Iris pigment epithelial cell (primary cell): Measurements from ENCODE around the gene BLOC1S2.
A peak's percentile ranks its signal among the peaks of the same experiment; 100 is the strongest.
"Not testable (repeated sequence)": the region's sequence is repeated elsewhere in the genome, so short reads cannot be mapped to it uniquely, and the experiment has no call there.

Experiments
- DNase-seq: peaks from one replicate; pipeline ENCODE4 v3.0.0-alpha.2; 2011; ENCODE audit warnings: low read depth

The BLOC1S2 gene

DNA sequence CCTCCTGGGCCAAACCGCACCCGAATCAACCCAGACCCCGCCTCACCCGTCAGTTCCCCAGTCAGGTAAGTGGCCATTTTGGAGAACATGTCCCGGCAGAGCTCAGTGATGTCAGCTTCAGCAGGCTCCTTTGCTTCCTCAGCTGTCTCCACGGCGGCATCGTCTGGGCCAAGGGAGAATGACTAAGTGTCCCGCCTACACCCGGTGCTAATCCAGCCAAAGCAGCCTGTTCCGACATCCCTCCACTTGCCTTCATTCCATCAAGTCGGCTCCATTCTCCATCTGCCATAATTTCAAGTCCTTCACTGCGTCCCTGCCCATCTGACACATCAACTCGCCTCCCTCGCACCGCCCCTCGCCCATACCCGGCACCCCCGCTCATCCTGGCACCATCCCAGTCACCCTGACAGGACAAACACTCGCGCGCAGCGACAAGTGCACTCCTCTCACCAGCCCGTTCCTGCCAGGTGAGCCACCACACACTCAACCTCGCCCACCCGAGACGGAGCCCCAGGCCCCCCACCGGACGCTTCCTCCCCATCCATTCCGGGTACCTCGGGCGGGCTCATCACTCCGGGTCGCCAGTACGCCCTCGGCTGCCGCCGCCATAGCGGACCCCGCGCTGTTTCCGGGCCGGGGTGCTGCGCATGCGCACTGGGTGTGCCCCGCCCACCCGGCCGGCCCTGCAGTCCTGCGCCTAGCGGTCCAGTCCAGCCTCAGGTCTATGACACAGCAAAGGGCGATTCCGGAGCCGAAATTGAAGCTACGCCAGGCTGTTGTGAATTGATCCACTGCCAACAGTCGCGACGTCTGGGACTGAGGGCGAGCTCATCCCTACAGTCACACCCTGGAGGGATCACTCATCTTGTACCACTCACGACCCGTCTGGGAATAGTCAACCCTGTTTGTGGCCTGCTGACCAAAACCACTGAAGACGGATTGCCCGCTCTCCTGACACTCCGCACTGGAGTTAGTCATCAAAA is at the start of gene BLOC1S2:
Gene BLOC1S2 (minus strand): TSS at position 630 of the 983 bp plus-strand sequence. CDS start 21 bp downstream, at position 609.
- DNase-seq: peak; percentile 96

DNA sequence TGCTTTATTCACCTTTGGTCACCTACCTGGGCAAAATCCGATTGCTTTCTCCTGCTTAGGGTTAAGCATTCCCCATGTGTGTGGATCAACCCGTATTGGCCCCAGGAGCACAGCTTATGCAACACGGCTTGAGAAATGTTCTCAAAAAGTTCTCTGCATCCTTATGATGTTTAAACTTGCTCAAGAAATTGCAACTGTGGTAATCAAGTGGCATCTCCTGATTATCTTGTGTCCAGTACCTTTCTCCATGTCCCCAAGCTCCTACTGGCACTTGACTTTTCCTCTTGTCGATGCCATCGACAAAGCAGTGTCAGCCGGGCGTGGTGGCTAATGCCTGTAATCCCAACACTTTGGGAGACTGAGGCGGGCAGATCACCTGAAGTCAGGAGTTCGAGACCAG is 48.3 kb upstream of the BLOC1S2 start:
- peak; percentile 10 for DNase-seq

DNA sequence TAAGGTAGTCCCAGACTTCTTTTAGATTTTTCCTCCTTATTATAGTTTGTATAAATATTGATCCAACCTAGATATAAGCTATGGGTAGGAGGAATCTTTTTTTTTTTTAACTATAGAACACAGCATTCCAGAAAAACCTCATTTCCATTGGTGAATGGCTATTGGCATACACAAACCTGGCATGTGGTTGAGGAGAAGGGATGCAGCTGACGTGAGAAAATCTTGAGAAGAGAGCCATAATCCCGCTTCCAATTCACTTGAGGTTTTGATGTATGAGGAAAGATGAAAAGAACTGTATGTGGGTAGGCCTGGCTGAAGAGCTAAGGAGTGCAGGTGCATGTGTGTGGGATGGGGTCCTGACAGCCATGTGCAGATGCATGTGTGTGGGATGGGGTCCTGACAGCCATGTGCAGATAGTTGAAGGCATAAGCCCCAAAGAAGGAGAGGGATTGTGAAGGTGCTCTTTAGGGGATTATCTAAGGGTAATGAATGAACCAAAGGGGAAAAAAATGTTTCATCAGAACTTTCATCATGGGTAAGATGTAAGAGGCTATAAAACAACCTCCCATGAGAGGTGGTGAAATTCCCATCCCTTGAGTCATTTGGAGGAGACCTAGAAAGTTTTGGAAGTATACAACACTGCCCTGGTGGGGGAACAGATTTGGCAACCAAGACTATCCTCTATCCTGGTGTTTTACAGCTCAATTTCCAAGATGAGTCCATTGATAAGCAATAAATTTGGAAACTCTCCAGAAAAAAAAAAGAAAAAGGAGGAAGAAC is 47.4 kb upstream of the BLOC1S2 start:
- no peak for DNase-seq

DNA sequence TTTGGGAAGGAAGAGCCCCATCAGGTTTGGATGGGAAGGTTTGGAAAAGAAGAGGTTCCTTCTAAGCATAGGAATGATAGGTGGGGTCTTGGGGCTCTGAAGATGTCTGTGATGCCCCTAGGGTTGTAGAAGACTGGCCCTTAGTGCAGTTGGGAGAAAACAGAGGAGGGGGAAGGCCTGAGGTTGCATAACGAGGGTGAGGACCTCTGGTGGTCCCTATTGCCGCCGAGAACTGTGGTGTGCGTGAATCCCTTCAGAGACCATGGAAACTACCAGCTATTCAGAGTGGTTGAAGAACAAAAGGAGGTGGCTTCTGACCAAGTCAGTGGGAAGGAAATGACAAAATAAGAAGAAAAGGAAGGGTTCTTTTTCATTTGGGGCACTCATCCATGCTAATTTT is 46.6 kb upstream of the BLOC1S2 start:
- DNase-seq: no peak

DNA sequence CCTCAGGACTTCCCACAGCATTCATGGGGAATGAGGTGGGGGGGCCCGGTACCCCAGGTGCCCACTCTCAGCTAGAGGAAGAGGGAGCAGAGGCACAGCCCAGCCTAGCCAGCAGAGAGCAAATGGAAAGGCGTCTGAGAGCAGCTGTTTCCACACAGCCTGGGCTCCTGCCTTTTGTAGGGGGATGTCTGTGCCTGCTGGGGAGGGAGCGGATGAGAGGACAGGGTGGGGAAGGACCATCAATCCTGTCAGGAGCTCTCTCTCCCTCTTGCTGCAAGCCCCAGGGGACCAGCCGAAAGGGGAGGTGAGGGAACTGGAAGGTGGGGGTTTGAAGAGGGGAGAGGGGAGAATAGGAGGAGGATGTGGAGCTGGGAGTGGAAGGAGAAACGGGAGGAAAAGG is 43.6 kb upstream of the BLOC1S2 start, which contains the start of gene PKD2L1:
Gene PKD2L1 (minus strand): TSS at position 150 of the 400 bp plus-strand sequence. CDS start 125 bp downstream, at position 25.
- no peak for DNase-seq

DNA sequence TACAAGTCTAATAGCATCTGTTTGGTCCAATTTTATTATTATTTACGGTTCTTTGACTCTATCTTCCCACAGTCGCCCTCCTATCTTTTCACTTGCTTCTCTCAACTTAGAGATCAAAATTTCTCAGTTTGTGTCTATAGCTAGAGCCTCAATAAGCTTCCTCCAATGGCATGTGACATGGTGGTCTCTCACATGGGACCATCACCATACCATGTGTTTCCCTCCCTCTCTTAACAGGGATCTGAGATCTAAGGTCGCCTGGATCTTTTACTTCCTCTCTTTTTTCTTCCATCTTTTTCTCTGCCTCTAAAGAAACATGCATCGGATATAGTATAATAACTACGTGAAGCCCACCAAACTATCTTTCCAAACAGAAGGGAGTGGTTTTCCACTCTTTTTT is 41.7 kb upstream of the BLOC1S2 start:
- no peak for DNase-seq

DNA sequence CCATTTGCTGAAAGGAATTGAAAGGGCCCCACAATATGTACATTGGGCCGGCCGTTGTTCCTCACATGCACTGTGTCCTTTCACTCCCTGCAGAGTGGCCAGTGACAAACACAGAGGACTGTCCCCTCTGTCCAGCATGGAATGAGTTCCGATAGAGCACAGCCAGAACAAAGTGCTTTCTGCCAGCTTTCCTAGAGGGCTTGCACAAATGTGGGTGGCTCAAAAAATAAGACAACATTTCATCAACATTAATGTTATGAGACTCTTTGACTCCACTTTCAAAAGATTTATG is 41.2 kb upstream of the BLOC1S2 start:
- no peak for DNase-seq

DNA sequence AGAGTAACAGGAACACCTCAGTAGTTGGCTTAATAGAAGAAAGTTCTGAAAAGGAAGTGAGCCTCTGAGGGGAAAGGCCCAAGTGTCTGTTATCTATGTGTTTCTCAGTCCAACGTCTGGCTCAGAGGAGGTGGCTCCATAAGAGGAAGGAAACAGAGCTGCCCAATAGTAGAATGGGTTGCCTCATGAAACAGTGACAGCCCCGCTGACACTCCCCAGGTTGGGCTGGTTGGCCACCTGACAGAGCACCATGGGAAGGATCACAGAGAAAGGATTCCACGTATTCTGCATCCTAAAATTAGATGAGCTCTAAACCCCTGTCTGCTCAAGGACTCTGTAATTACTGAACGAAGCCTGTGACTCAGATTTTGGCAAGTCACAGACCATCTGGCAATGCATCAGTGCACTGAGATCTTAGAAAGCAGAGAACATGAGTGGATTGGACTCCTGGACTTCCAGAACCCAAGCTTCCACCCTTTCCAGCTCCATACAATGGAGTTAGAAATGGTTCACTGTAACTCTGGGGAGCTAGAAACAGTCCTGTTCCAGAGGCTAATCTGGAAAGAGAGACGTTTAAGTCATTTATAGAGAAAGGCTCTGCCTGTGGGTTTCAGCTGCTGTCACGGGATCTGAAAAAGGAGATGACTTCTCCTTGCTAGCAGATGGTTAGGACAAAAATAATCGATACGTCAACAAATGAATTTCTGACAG is 40.7 kb upstream of the BLOC1S2 start:
- no peak for DNase-seq

DNA sequence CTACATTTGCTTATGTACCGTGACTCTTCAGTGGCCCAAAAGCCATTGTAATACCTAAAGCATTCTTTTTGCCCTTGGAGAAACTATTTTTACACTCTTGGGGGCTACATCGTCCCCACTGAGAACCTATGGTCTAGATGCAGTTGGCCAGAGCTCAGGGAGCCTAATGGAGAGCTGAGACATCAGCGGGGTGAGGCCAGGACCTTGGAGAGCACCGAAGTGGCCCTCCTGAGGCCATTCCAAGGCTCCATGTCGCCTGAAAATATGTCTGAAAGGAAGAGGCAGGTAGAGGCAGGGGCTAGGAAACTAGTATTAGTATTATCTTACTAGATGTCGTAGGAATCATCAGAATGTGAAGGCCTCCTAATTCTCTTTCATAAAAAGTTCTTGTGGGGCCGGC is 38.7 kb upstream of the BLOC1S2 start:
- no peak for DNase-seq

DNA sequence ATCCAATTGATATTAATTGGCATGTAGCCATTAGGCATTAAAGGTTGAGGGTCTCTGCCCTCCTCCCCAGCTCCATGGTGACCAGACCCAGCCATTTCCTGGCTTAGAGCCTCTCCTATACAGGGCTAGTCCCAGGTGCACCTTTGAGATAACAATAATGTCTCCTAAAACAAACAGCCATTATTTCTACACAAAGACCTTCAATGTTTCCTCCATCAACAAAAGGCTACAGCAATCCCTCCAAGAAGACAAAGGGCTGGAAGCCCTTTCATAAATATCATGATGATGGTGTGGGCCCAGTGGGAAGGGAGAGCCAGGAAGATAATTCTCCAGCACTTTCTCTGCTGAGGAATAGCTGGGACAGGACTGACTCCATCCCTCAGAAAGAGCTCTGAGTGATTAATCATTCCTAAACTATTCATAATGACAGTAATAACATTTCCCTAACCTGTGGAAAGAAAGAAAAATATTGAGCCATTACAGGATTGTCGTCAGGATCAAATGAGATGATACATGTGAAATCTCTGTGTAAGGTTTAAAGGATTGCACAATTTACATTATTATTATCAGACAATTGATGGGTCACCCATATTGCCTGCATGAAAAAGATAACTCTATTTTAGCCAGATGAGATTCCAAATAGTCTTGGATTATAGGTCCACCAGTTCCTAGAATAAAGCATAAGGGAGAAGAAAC is 33.4 kb upstream of the BLOC1S2 start:
- DNase-seq: no peak

DNA sequence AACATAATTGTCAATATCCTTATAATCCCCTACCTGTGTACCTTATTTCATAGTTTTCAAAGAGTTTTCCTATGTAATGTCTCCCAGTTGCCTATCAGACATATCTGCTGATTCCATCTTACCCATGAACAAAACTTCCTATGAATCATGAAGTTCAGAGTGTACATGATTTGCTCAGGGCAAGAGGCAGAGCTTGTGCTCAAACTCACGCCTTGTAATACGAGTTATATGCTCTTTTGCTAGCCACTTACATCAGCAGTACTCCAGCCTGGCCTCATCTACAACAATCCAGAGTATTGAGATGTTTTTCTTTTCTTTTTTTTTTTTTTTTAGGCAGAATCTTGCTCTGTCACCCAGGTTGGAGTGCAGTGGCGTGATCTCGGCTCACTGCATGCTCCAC is 31.7 kb upstream of the BLOC1S2 start:
- no peak for DNase-seq

DNA sequence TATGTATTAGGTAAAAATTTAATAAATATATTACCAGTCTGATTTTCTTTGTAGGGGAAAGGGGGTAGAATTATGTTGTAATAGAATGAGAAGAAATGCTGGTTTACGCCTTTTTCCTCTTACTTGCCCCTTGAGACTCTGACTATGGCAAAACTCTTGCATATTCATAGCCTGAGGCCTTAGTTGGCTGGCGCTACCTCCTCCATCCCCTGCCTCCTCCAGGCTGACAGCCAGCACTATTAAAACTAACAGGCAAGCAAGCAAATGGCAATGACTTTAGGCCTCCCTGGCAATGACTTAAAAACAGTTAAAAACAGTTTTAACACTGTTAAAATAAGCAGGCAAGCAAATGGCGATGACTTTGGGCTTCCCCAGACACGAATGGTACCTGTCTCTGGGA is 29.1 kb upstream of the BLOC1S2 start:
- no peak for DNase-seq

DNA sequence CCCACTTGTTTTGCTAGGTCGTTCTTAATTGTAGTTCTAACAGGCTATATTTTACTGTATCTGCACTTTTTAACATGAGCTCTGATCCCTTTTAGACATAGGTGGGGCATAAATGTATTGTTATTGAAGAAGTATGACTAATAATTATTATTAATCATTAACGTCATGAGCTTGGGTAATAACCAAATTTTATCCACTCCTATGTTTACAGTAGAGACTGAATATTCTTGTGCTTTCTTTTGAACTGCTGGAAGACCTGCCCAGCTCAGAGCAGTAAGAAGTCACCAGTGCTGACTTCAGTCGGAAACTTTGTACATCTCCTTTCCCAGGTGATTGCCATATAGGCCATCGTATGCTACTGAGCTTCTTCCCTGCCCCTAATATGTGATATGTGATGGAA is 24.8 kb upstream of the BLOC1S2 start:
- DNase-seq: no peak

DNA sequence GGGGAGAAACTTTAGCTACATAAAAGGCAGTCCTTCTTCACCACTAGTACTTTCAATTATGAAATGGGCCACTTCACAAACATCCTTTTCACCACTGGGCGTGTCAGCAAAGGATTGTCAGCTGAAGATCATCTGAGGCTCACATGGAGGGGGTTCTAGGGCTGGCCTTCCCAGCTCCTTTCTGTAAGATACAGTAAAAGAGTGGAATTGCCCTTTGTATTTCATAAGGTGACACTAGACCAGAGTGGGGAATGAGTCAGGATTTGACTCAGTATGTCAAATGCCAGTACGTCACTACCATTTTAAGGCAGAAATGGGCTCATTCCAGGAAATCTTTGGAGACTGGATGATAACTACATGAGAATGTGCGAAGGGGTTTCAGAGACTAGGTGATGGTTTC is 21.2 kb upstream of the BLOC1S2 start:
- DNase-seq: peak; percentile 60

DNA sequence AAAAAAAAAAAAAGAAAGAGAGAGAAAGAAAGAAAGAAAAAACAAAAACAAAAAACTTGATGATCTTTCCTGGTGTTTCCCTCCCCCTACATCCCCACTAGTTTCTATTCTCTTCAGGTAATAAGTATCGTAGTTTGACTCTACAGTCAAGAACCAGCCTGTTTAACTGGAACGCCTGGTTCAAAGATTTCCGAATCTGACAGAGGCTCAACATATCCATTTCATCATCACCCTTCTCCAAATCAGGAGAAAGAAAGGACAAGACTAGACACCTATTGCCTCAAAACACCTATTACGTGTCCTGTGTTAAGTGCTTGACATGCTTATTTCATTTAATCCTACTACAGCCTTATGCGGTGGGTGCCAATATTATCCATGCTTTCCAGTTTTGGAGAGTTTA is 20.4 kb upstream of the BLOC1S2 start:
- no peak for DNase-seq

DNA sequence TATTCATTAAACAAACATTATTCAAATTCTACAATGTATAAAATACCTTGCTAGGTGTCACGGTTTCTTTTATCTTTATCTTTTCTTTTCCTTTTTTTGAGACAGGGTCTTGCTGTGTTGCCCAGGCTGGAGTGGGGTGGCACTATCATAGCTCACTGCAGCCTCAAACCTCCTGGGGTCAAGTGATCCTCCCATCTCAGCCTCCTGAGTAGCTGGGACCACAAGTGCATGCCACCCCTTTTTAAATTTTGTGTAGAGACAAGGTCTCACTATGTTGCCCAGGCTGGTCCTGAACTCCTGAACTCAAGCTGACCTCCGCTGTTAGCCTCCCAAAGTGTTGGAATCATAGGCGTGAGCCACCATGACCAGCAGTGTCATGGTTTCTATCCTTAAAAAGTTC is 17.9 kb upstream of the BLOC1S2 start:
- no peak for DNase-seq

DNA sequence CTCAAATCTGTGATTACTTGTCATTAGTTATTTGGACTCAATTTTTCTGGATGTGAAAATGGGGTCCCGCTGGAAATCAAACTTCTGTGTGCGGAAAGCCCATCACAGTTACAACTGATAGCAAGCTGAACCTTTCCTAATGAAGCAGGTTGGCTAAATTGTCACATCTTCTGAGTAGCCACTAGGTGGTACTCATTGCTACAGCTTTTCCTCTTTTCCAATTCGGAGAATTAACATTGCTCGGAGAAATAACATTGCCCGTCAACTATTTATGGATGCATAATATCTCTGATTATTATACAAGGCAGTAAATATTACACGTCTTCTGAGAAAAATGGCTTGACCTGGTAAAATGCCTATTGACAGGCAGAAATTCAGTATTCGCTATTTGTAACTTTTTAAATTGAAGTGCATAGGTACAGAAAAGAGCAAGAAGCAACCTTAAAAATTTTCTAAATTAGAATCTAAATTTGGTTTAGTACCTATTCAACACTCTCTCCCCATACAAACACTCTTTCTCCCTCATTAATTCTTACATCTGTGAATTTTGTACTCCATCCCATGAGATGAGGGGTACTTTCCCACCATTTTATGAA is 17.3 kb upstream of the BLOC1S2 start:
- peak; percentile 42 for DNase-seq

DNA sequence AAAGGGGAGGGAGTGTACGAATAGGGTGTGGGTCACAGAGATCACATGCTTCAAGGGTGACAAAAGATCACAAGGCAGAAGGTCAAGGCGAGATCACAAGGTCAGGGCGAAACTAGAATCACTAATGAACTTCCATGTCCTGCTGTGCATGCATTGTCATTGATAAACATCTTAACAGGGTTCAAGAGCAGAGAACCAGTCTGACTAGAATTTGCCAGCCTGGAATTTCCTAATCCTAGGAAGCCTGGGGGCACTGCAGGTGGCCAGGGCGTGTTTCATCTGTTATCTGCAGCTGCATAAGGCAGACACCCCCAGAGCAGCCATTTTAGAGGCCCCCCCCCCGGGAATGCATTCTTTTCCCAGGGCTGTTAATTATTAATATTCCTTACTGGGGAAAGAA is 14.6 kb upstream of the BLOC1S2 start:
- DNase-seq: not testable (repeated sequence)

DNA sequence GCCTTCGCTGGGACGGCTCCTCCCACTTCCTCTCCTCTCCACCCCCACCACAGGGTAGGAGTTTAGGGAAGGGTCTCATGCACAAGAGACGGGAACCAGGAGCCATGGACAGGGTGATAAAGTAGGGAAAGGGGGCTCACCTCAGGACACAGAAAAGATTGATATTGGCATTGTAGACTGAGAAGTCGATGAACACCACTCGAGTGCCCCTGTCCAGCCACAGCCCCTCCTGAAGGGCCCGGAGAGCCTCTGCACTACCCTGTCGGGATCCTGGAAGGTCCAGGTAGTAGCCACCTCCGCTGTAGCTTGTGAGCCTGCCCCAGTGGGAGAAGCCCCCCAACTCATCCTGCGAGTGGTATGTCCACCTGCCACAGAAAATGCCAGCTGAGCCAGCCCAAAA is 10.8 kb upstream of the BLOC1S2 start:
- DNase-seq: no peak

DNA sequence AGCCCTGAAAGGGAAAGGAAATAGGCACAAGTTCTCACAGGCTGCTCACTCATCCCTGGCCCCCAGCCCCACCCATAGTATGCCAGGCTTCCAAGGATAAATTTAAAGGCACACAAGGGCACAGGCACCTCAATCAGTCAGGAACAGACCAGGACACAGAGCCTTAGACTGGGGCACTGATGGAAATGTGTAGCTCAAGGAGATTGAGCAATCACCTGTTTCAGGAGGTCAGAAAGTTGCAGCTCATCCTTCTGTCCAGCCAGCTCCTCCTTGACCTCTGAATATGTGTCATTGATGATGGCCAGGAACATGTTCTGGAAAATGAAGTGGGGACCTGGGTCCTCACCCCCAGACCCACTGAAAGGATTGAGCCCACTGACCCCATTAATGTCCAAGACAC is 6.6 kb upstream of the BLOC1S2 start:
- DNase-seq: no peak

DNA sequence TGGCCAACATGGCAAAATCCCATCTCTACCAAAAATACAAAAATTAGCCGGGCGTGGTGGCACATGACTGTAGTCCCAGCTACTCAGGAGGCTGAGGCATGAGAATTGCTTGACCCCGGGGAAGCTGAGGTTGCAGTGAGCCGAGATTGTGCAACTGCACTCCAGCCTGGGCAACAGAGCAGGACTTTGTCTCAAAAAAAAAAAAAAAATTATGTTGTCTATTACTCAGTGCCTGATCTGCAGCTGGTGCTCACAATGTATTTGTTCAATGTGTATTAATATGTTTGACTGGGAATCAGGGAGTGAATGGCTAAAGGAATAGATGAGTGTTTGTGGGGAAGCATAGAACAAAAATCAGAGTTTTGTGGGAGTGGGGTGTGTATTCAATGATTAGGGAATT is 5.8 kb upstream of the BLOC1S2 start:
- peak; percentile 49 for DNase-seq

DNA sequence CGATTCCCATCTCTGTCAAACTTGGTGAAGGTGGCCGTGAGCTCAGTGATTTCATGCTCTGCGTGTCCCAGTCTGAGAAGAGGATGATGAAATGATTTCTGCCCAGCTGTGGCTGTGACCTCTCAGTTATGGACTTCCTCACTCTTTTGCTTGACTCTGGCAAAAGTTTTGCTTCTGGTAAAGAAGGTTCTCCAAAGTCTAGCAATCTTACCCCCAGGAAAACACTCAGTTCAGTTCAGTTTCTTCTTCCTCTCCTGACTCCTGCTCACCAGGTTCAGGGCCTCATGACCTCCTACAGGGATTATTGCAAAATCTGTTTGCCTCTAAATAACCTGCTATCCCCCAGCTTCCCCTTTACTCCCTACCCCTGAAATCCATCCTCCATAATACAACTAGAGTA is 4.9 kb upstream of the BLOC1S2 start:
- no peak for DNase-seq
